HG02623 (cell line): ENCODE measurements around the gene RPRD1B.

Experiments used
- ATAC-seq: cut with Tn5 transposase; IDR thresholded peaks from one replicate; pipeline ENCODE4 v1.9.1; 2021; ENCODE audit warnings: moderate library complexity; ENCODE audit not compliant: unreplicated experiment

RPRD1B gene

DNA sequence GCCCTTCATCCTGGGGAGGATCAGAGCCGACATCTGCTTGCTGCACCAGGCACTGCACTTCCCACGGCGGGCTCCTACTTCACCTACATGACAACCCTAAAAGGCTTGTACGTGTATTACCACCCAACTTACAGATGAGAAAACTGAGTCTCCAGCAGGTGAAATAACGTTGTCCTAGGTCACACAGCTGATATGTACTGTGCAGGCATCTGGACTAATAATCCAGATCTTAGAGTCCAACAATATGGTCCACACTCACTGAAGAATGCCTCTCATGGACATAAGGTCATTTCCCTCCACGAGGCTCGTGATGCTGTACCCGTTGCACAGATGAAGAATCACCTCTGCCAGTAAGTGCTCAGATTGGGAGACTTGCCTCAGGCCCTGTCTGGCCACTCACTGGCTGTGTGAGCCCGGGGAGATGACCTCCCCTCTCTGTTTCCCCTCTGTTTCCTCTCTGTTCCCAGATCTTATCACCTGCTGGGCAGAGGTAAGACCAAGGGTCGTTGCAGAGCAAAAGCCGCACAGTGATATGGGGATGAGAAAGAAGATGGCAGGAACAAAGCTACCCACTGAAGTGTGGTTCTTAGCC, 99.5 kb downstream of the RPRD1B start:
- no peak for ATAC-seq

DNA sequence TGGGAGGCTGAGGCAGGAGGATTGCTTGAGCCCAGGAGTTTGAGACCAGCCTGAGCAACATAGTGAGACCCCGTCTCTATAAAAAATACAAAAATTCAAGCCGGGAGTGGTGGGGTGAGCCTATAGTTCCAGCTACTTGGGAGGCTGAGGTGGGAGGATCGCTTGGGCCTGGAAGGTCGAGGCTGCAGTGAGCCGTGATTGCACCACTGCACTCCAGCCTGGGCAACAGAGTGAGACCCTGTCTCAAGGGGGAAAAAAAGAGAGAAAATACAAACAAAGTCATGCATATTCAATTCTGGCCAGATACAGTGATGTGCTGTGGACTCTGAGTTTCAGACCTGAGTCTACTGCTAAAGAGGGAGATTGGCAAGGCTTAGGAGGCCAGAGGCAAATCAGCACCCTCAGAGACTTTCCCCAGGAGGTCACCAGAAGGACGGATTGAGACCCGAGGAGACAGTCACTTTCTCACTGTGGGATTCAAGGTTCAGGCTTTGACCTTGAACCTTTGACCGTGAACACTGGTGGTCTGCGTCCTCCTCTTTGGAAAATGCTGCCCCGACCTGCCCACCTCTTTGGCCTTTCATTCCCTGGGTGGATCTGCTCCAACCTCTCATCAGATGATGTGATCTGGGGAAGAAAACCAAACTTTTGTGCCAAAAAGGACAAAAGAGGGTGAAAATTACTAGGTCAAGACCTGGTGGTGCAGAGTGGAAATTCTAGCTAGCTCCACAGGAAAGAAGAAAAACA, 100.3 kb downstream of the RPRD1B start:
- no peak for ATAC-seq

DNA sequence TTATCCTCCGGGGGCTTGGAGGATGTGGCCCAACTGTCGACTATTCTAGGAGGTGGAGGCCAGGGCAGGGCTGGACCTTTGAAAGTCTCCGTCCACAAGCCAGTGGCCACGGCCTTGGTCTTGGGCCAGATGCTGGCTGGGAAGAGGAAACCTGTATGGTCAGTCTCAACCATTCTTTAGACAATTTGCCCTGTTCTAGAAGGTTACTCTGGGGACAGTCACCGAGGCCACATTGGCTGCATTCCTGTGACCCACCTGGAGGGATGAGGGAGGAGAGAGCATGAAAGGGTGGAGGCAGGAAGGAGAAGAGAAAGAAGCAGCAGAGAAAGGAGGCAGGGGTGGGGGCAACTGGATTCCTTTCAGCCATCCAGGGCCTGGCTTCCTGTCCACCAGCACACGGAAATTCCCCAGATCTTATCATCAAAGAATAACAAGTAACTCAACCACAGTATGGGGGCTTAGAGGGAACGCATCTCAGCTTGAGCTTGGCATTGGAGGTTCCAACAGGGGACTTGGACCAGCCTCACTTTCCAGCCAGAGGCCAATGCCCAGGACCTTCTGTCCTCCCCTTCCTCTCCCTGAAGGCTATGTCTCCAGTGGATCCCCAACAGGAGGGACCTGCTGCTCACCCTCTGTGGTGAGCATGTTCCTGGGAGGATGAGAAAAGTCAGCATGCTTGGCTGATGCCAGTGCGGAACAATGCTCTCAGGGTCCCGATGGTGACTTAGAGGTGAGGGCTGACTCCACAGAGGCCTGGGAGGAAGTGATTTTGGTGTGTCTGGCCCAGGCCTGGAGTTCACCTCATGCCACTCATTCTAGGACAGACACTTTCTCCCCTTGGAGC, 101.1 kb downstream of the RPRD1B start:
- no peak for ATAC-seq

DNA sequence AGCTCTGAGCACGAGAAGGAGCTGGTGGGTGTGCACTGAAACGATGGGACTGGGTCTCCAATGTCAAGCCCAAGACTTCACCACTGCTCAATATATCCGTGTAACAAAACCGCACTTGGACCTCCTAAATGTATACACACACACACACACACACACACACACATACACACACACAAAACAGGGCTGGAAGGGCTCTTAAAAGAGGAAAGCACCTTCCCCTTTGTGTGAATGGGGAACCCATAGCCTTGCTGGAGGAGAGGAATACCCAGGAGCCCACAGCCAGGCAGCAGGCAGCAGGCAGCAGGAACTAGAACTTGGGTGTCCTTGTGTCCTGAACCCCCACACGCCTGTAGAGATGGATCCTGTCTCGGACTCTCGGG, 101.7 kb downstream of the RPRD1B start:
- ATAC-seq = no peak

DNA sequence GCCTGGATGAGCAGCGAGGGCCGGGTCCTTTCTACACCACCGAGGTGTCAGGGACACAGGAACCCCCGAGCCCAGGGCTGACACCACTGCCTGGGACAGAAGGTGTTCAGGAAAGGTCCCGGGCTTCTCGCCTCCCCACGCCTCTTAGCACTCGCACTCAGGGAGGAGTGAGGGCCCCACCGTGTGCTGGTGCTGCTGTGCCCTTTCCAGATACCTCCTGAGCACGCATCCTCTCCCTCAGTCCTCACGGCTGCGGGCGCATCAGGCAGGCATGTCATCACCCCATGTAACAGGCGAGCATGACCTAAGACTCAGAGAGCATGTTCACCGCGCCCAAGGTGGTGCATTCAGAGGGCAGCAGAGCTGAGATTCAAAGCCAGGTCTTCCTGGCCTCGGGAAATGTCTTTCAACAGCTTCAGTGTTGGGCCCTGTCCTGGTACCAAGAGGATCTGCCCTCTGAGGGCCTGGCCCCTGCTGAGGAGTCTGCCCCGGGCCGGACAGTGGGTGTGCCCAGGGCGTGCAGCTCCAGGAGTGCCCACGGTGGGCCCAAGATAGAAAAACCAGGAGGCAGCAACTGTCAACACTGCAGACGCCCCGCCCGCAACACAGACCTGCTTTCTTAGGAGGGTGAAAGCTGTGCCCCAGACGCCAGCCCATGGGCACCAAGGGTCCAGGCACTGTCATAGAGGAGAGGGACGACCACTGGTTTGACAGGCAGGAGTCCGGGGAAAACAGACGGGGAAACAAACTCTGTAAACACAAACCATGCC, 102.3 kb downstream of the RPRD1B start:
- no peak for ATAC-seq

DNA sequence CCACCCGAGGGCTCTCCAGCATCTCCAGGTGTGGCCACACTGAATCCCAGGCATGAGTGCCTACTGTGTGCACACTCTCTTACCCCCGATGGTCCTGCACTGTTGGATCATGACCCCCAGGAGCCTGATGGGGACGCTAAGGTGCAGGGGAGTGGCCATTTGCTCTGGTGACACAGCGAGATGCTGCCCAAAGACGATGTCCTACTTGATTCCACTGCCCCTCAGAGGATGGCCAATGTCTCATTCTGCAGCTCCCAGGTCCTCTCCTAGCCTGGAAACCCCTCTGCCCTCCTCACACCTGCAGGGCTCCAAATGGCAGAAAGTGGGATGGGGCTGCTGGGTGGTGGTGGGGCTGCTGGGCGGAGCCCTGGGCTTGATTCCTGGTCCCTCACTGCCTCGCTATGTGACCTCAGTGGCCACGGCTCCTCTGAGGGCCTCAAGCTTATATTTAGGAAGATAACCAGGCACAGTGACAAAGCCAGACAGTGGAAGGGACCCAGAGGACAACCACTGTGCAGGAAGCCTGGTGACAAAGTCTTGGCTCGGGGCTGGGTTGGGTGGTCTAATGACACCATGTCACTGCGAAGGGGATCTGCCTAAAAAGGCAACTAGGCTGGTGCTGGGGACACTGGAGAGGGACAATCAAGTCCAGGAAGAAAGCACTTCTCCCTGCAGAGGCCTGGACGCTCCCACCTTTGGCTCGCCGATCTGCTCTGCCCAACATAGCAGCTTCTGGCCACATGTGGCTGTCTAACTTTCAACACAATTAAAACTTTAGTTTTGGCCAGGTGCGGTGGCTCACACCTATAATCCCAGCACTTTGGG, 103.1 kb downstream of the RPRD1B start:
- ATAC-seq = no peak

DNA sequence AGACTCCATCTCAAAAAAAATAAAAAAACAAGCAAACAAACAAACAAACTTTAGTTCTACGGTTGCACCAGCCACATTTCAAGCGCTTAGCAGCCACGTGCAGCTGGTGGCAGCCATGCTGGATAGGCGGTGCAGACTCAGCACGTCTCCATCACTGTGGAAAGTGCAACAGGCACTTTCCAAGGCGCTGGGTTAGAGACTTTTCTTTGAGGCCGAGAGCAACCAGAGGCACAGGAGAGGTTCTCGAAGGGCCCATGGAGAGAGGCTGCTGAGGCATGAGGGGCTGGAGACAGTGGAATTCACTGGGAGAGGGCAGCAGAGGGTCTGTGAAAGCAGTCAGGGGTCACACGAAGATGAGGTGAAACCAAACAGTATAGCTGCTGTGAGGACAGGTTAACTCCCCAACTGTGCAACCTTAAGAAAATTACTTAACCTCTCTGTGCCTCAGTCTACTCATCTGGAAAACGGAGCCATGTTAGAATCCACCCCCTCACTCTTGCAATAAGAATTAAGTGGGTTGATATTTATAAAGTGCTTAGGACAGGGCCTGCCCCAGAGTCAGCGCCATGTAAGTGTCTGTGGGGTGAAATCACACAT, 104.0 kb downstream of the RPRD1B start:
- ATAC-seq = no peak

DNA sequence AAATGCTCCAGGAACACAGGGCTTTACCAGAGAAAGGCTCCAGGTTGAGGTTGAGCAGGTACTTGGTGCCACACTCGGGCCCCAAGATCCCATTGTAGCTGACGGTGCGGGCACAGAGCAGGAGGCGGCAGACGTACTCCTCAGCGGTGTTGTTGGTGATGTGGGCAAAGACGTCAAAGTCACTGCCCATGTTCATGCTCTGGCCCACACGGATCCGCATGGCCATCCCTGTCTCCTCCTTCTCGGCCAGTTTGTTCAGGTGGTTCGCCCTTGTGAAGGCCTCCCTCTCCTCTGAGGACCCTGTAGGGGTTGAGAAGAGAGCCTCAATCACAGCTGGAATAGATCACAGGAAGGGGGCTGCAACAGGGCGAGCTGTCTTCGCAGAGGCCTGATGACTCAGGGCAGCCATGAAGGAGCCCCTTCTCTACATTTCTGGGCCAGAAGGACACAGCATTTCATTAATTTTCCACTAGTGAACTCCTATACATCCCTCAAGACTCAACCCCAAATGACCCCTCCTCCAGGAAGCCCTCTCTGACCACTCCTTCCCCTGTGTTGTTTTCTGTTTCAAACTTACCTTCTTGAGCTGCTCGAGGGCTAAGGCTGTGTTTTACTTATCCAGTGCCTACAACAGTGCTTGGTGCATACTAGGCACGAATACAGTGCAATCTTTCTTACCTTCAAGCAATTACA, 104.7 kb downstream of the RPRD1B start:
- ATAC-seq = no peak

DNA sequence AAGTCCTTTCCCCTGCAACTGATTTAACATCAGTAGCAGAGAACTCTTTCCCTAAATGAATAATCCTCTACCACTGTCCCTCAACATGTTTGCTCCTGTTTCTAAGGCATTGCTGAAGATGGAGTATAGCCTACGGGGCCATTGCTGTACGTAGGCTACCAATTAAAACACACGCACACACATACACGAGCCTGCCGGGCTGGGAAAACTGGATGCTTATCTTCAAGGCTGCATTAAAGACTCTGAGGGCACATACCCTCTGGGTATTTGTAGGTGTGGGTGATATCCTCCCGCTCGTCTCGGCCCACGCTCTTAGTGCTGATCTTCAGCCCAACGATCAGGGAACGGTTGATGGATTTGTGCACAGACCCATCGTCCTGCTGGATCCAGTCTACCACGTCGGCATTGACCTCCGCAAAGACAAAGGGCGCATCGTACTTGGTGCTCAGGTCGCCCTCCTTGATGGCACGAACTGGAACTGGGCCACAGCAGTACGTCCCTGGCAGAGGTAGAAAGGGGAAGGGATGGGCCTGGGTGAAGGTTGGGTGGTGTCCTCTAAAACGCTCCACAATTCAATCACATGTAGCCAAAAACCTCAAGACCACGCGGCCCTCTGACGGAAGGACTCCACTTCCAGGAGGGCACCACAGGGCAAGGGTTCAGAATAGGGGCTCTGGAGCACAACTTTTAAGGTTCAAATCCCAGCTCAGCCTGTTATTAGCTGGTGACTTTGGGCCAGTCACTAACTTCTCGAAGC, 105.8 kb downstream of the RPRD1B start:
- ATAC-seq = no peak

DNA sequence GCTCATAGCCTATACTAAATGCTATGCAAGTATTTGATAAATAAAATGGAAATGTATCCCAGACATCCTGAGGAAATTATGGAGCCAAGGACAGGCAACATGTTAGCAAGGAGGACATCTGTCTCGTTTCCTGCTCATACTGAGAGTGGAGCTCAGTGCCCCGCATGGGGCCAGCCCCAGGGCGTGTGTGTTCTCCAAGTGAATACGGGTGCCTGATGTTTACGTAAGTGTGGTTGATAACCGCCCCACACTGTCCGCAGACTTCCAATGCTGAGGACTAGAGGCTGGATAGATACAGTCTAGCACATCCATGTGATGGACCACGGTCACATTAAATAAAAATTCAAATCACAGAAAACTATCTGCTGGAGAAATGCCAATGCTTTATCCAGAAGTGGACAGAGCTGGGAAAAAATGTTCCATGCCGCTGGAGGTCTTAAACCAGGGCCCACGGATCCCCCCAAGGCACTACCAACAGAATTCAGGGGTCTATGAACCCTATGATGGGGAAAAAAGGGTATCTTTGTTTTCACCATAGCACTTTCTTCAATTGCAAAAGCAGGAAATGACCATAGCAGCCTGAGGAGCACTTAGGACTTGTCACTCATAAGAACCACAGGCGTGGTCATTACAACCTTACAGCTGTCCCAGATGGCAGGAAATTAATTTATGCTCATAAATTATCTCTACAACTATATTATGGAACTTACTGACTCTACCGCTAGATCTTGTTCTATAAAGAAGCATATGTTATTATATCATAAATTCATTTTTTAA, 106.6 kb downstream of the RPRD1B start:
- ATAC-seq = no peak

DNA sequence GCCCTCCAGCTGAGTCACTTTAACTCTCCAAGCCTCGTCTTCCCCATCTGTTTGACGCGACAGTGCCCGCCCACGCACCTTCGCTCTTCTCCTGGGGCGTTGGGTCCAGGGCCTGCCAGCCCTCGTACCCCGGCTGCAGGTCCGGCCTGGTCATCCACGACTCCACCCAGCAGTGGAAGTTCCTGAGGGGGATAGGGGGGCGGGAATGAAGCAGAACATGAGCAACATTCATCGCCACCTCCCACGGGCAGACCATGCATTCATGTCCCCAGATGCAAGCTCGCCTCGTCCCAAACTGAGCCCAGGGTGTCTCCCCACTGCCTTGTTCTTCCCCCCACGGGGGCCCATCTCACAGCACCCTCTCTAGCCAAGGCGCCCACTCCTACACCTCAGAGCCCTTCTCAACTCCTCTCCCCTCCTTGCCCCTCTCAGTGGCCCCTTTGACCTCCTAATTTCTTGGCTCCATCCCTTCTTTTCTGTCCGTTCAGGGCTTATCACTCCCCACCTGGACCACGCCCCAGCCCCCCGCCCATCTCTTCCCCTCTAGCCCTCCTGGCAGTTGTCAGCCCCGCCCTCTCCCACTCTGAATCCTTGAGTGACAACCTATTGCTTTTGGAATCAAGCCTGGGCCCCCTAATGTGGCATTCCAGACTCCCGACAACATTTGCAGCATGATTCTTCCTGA, 107.8 kb downstream of the RPRD1B start:
- ATAC-seq = no peak
